Measurements from ENCODE around the gene OAF. TPM values are rescaled to one million over a fixed set of nuclear protein-coding genes. Genes with fewer than 3 reads are reported as not detected.
A peak's percentile ranks its signal among the peaks of the same experiment; 100 is the strongest.
"Not testable (repeated sequence)": the region's sequence is repeated elsewhere in the genome, so short reads cannot be mapped to it uniquely, and the experiment has no call there.

The OAF gene
- total RNA-seq, 2 donors from 2014 or later = 1.7 to 3.6 TPM

GRCh38 chr11:120179057-120179672 is 31.7 kb upstream of the OAF start:
- H3K27ac Mint-ChIP-seq = no peak overlapping the region
- H3K9me3 ChIP-seq (ENCODE audit: control insufficient read depth, low read length) = no peaks in the 10 kb centered on the region
- TF ChIP-seq CTCF (conservative IDR thresholded peaks at IDR 0.05) = no peak
- H3K27ac ChIP-seq (ENCODE audit: low read depth, low read length) = no peak overlapping the region
- no peaks in the 10 kb centered on the region for H3K4me1 Mint-ChIP-seq
- no peaks in the 10 kb centered on the region for H3K9me3 Mint-ChIP-seq
- H3K9ac ChIP-seq (ENCODE audit: extremely low read depth, low read length, poor library complexity, severe bottlenecking) = no peak overlapping the region
- no peak overlapping the region for H3K4me3 Mint-ChIP-seq
- H3K36me3 ChIP-seq (ENCODE audit: control insufficient read depth, insufficient read depth, low read length) = no peaks in the 10 kb centered on the region
- H3K27me3 Mint-ChIP-seq (ENCODE audit: insufficient read depth) = peaks cover 69% of the 10 kb centered on the region
- no peak overlapping the region for H3K4me3 ChIP-seq (ENCODE audit: low read length)
- no peak for DNase-seq
- peaks cover 47% of the 10 kb centered on the region for H3K27me3 ChIP-seq (ENCODE audit: control insufficient read depth, insufficient read depth, low read length, poor library complexity, severe bottlenecking)
- no peaks in the 10 kb centered on the region for H3K4me1 ChIP-seq (ENCODE audit: control insufficient read depth, insufficient read depth, low read length)
- WGBS, 2 experiments (ENCODE audit: insufficient coverage in 1 of 2, insufficient read length in 1 of 2) = 82 to 84% methylated on average over 6 to 10 of the region's 10 CpGs
- no peaks in the 10 kb centered on the region for H3K36me3 Mint-ChIP-seq (ENCODE audit: low read depth)

- not testable (repeated sequence) for H3K9me3 Mint-ChIP-seq; H3K27ac Mint-ChIP-seq; H3K4me3 Mint-ChIP-seq; DNase-seq; H3K4me1 ChIP-seq (ENCODE audit: control insufficient read depth, insufficient read depth, low read length); H3K36me3 Mint-ChIP-seq (ENCODE audit: low read depth); H3K9ac ChIP-seq (ENCODE audit: extremely low read depth, low read length, poor library complexity, severe bottlenecking); H3K4me3 ChIP-seq (ENCODE audit: low read length); H3K9me3 ChIP-seq (ENCODE audit: control insufficient read depth, low read length); H3K4me1 Mint-ChIP-seq; H3K36me3 ChIP-seq (ENCODE audit: control insufficient read depth, insufficient read depth, low read length)
- 90 to 94% methylated on average over 6 of the region's 6 CpGs for WGBS, 2 experiments (ENCODE audit: insufficient coverage in 1 of 2, insufficient read length in 1 of 2)
- peaks cover 38% of the 10 kb centered on the region for H3K27me3 ChIP-seq (ENCODE audit: control insufficient read depth, insufficient read depth, low read length, poor library complexity, severe bottlenecking)
- peaks cover 66% of the 10 kb centered on the region for H3K27me3 Mint-ChIP-seq (ENCODE audit: insufficient read depth)
- peak overlapping the region; percentile 24 for H3K27ac ChIP-seq (ENCODE audit: low read depth, low read length)
Measured at GRCh38 chr11:120180063-120180462, 30.8 kb upstream of the OAF start.

GRCh38 chr11:120180551-120181232 is 30.1 kb upstream of the OAF start:
- Histone ChIP-seq H3K4me1 (ENCODE audit: control insufficient read depth, insufficient read depth, low read length) (no peaks in the 10 kb centered on the region), H3K27ac (ENCODE audit: low read depth, low read length) (peak overlapping the region; percentile 24), H3K4me3 (ENCODE audit: low read length) (no peak overlapping the region), H3K36me3 (ENCODE audit: control insufficient read depth, insufficient read depth, low read length) (no peaks in the 10 kb centered on the region), H3K9ac (ENCODE audit: extremely low read depth, low read length, poor library complexity, severe bottlenecking) (no peak overlapping the region), H3K9me3 (ENCODE audit: control insufficient read depth, low read length) (no peaks in the 10 kb centered on the region), H3K27me3 (ENCODE audit: control insufficient read depth, insufficient read depth, low read length, poor library complexity, severe bottlenecking) (peaks cover 31% of the 10 kb centered on the region)
- H3K4me3 Mint-ChIP-seq = no peak overlapping the region
- peaks cover 61% of the 10 kb centered on the region for H3K27me3 Mint-ChIP-seq (ENCODE audit: insufficient read depth)
- H3K36me3 Mint-ChIP-seq (ENCODE audit: low read depth) = no peaks in the 10 kb centered on the region
- DNase-seq = peak; percentile 78
- H3K27ac Mint-ChIP-seq = no peak overlapping the region
- no peaks in the 10 kb centered on the region for H3K9me3 Mint-ChIP-seq
- peaks cover 2% of the 10 kb centered on the region for H3K4me1 Mint-ChIP-seq
- WGBS, 2 experiments (ENCODE audit: insufficient coverage in 1 of 2, insufficient read length in 1 of 2) = 73 to 84% methylated on average over 5 to 11 of the region's 11 CpGs
- peak; percentile 70 for TF ChIP-seq CTCF (conservative IDR thresholded peaks at IDR 0.05)
